ENCODE results near the gene TNNT3.

DNA sequence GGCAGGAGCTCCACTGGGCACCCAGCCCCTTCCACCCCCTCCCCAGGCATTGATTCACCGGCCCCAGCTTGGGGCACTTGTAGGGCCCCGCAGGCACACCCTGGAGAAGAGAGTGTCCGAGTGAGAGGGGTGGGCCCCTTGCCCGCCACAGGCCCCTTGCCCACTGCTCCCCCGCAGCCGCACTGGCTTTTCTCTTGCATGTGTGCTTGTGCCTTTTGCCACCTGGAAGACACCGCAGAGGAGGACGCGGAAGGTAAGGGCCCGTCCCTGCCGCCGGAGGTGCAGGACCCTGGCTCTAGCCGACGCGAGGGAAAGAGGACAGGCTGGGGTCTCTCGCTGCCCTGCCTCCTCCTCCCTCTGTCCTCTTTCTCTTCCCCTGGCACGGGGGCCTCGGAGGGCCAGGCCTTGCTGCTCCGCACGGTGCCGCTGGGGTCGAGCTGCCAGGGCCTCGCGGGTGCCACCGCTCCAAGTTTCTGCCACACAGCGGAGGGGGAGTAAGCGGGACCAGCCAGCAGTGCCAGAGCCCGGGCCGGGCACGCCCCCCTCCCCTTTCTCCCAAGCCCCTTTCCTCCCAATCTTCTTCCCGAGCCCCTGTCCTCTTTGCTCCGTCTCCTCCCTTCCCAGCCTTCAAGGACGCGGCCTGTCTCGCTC is 9.5 kb downstream of the TNNT3 start:
- no peak for TF ChIP-seq POLR2A (IDR thresholded peaks at IDR 0.05; ENCODE audit: low read length)
- TF ChIP-seq GATA1 (IDR thresholded peaks at IDR 0.05; ENCODE audit: low read depth, low read length) = no peak
